Measurements from ENCODE around the gene MTR.

MTR gene

DNA sequence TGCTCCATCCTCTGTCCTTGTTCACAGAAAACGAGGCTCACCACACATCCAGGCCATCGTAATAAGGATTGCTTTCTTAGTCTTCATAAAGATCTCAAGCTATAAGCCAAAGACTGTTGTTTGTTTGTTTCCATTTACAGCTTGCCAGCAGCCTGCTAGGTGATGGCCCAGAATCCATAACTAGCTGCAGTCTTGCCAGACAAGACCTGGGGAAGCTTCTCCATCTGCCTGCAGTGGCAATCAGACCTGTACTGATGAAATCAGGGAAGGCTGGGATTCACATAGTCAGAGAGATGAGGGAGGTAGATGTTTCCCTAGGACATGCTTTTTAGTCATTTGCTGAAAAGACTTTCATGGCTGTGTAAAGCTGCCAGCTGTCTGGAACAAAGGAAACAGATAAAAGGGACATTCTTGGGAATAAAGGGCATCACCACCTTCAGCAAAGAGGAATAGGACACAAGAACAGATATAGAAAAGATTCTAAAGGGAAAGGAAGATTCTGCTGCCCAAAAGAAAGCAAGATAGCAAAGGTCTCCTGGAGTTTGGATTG, 158.1 kb downstream of the MTR start:
- Histone ChIP-seq H3F3A (ENCODE audit: insufficient read depth, low read length) (no peaks in the 10 kb centered on the region), H3K36me3 (ENCODE audit: insufficient read depth, low read length) (no peaks in the 10 kb centered on the region), H3K27me3 (ENCODE audit: insufficient read depth, low read length) (no peaks in the 10 kb centered on the region; the same call in 1 of the 2 replicates), H4K20me1 (ENCODE audit: insufficient read depth, low read length) (no peaks in the 10 kb centered on the region), H3K4me1 (ENCODE audit: insufficient read depth, low read length, severe bottlenecking) (no peaks in the 10 kb centered on the region), H3K79me2 (ENCODE audit: insufficient read depth, low read length) (no peaks in the 10 kb centered on the region), H2AFZ (ENCODE audit: low read length) (no peak overlapping the region), H3K9me3 (ENCODE audit: low read length) (no peaks in the 10 kb centered on the region), H3K9me2 (ENCODE audit: low read depth, low read length) (no peaks in the 10 kb centered on the region), H3K9ac (ENCODE audit: low read length) (no peak overlapping the region), H3K4me2 (ENCODE audit: low read length) (no peak overlapping the region), H3K27ac (ENCODE audit: low read depth, low read length, poor library complexity, severe bottlenecking) (no peak overlapping the region), H3K4me3 (ENCODE audit: low read depth, low read length, poor library complexity, severe bottlenecking) (no peak overlapping the region)
- no peak for TF ChIP-seq CTCF (IDR thresholded peaks at IDR 0.05; ENCODE audit: low read length)
- TF ChIP-seq EZH2 (IDR thresholded peaks at IDR 0.05; ENCODE audit: borderline replicate concordance, low read length) = no peak
